ENCODE measurements around the gene SULT1C3. TPM values are rescaled to one million over a fixed set of nuclear protein-coding genes. Genes with fewer than 3 reads are reported as not detected.

Gene SULT1C3
- total RNA-seq, 5 donors from 2014 or later (not counting 1 experiment from before 2014, with no cell fraction given): not detected

GRCh38 chr2:108285616-108286015 is 45.8 kb downstream of the SULT1C3 start:
- Histone ChIP-seq H3K4me1 (ENCODE audit: control insufficient read depth in 1 of 2, extremely low read depth in 1 of 2, insufficient read depth in 2 of 2, low read length in 2 of 2) (no peaks in the 10 kb centered on the region), H3K27me3 (replicated peaks in 1 of 2; ENCODE audit: control insufficient read depth in 2 of 2, extremely low read depth in 1 of 2, insufficient read depth in 2 of 2, low read length in 1 of 2) (peaks cover 0 to 2% of the 10 kb centered on the region in 2 experiments), H3K27ac (ENCODE audit: low read length) (no peak overlapping the region), H3K4me3 (ENCODE audit: control insufficient read depth in 1 of 2, extremely low read depth in 1 of 2, low read length in 1 of 2) (no peak overlapping the region), H3K36me3 (ENCODE audit: control insufficient read depth in 2 of 2, extremely low read depth in 1 of 2, insufficient read depth in 1 of 2, low read length in 1 of 2) (no peaks in the 10 kb centered on the region), H3K9me3 (no peaks in the 10 kb centered on the region)
- CTCF ChIA-PET: no interaction called here
- 79% methylated on average over 3 of the region's 5 CpGs for WGBS (ENCODE audit: insufficient coverage)
- no peak for ATAC-seq (replicated peaks in 1 of 4)
- no peaks in the 10 kb centered on the region for H3K4me1 Mint-ChIP-seq
- POLR2A ChIA-PET: no interaction called here
- no peaks in the 10 kb centered on the region for H3K36me3 Mint-ChIP-seq
- H3K27ac Mint-ChIP-seq: no peak overlapping the region
- peaks cover 7 to 19% of the 10 kb centered on the region in 2 donors for H3K27me3 Mint-ChIP-seq
- DNase-seq: no peak
- no peak overlapping the region for H3K4me3 Mint-ChIP-seq
- peaks cover 2 to 13% (median 6%) of the 10 kb centered on the region in 3 donors for H3K9me3 Mint-ChIP-seq

GRCh38 chr2:108287169-108287568 is 47.4 kb downstream of the SULT1C3 start:
- Mint-ChIP-seq H3K36me3 (no peaks in the 10 kb centered on the region), H3K9me3 (peaks cover 2 to 13% (median 6%) of the 10 kb centered on the region in 3 donors), H3K27me3 (peaks cover 7 to 13% of the 10 kb centered on the region in 2 donors), H3K4me3 (no peak overlapping the region), H3K27ac (no peak overlapping the region), H3K4me1 (no peaks in the 10 kb centered on the region)
- ChIA-PET POLR2A (no interaction called here), CTCF (no interaction called here)
- no peaks in the 10 kb centered on the region for H3K4me1 ChIP-seq (ENCODE audit: control insufficient read depth in 1 of 2, extremely low read depth in 1 of 2, insufficient read depth in 2 of 2, low read length in 2 of 2)
- DNase-seq: no peak
- 90% methylated on average over 2 of the region's 2 CpGs for WGBS (ENCODE audit: insufficient coverage)
- H3K27ac ChIP-seq (ENCODE audit: low read length): no peak overlapping the region
- no peaks in the 10 kb centered on the region for H3K36me3 ChIP-seq (ENCODE audit: control insufficient read depth in 2 of 2, extremely low read depth in 1 of 2, insufficient read depth in 1 of 2, low read length in 1 of 2)
- no peak overlapping the region for H3K4me3 ChIP-seq (ENCODE audit: control insufficient read depth in 1 of 2, extremely low read depth in 1 of 2, low read length in 1 of 2)
- ATAC-seq (replicated peaks in 1 of 4): no peak
- H3K9me3 ChIP-seq: no peaks in the 10 kb centered on the region
- peaks cover 0 to 2% of the 10 kb centered on the region in 2 experiments for H3K27me3 ChIP-seq (replicated peaks in 1 of 2; ENCODE audit: control insufficient read depth in 2 of 2, extremely low read depth in 1 of 2, insufficient read depth in 2 of 2, low read length in 1 of 2)

- Mint-ChIP-seq H3K27ac (no peak within 1 kb of the TSS), H3K4me3 (no peak within 1 kb of the TSS), H3K4me1 (no peaks in the 10 kb centered on the region), H3K27me3 (peaks cover 7 to 13% of the 10 kb centered on the region in 2 donors), H3K36me3 (no peaks in the 10 kb centered on the region), H3K9me3 (peaks cover 0 to 10% (median 6%) of the 10 kb centered on the region in 3 donors)
- ChIA-PET CTCF (no interaction called here), POLR2A (no interaction called here)
- H3K27ac ChIP-seq (ENCODE audit: low read length): no peak within 1 kb of the TSS
- ATAC-seq (replicated peaks in 1 of 4): no peak
- H3K27me3 ChIP-seq (replicated peaks in 1 of 2; ENCODE audit: control insufficient read depth in 2 of 2, extremely low read depth in 1 of 2, insufficient read depth in 2 of 2, low read length in 1 of 2): peaks cover 0 to 2% of the 10 kb centered on the region in 2 experiments
- H3K9me3 ChIP-seq: no peaks in the 10 kb centered on the region
- H3K4me3 ChIP-seq (ENCODE audit: control insufficient read depth in 1 of 2, extremely low read depth in 1 of 2, low read length in 1 of 2): no peak within 1 kb of the TSS
- H3K4me1 ChIP-seq (ENCODE audit: control insufficient read depth in 1 of 2, extremely low read depth in 1 of 2, insufficient read depth in 2 of 2, low read length in 2 of 2): no peaks in the 10 kb centered on the region
- H3K36me3 ChIP-seq (ENCODE audit: control insufficient read depth in 2 of 2, extremely low read depth in 1 of 2, insufficient read depth in 1 of 2, low read length in 1 of 2): no peaks in the 10 kb centered on the region
- 73% methylated on average over 4 of the region's 7 CpGs for WGBS (ENCODE audit: insufficient coverage)
- no peak for DNase-seq
Measured at GRCh38 chr2:108288534-108289106, 48.9 kb downstream of the SULT1C3 start, which contains the start of gene SULT1C2. SULT1C2 (plus strand) TSS chr2:108288895; CDS start chr2:108293668, 4,773 bp downstream.

- Histone ChIP-seq H3K27ac (ENCODE audit: low read length) (no peak overlapping the region), H3K4me3 (ENCODE audit: control insufficient read depth in 1 of 2, extremely low read depth in 1 of 2, low read length in 1 of 2) (no peak overlapping the region), H3K4me1 (ENCODE audit: control insufficient read depth in 1 of 2, extremely low read depth in 1 of 2, insufficient read depth in 2 of 2, low read length in 2 of 2) (no peaks in the 10 kb centered on the region), H3K36me3 (ENCODE audit: control insufficient read depth in 2 of 2, extremely low read depth in 1 of 2, insufficient read depth in 1 of 2, low read length in 1 of 2) (no peaks in the 10 kb centered on the region), H3K27me3 (replicated peaks in 1 of 2; ENCODE audit: control insufficient read depth in 2 of 2, extremely low read depth in 1 of 2, insufficient read depth in 2 of 2, low read length in 1 of 2) (peaks cover 0 to 8% of the 10 kb centered on the region in 2 experiments), H3K9me3 (no peaks in the 10 kb centered on the region)
- no peaks in the 10 kb centered on the region for H3K9me3 Mint-ChIP-seq
- H3K4me1 Mint-ChIP-seq: no peaks in the 10 kb centered on the region
- no peak overlapping the region for H3K4me3 Mint-ChIP-seq
- no peaks in the 10 kb centered on the region for H3K36me3 Mint-ChIP-seq
- no peak overlapping the region for H3K27ac Mint-ChIP-seq
- no peak for ATAC-seq (replicated peaks in 1 of 4)
- 64% methylated on average over 1 of the region's 4 CpGs for WGBS (ENCODE audit: insufficient coverage)
- DNase-seq: no peak
- no peaks in the 10 kb centered on the region for H3K27me3 Mint-ChIP-seq
- POLR2A ChIA-PET: no interaction called here
- CTCF ChIA-PET: no interaction called here
Measured at GRCh38 chr2:108293850-108294249, 54.1 kb downstream of the SULT1C3 start.

GRCh38 chr2:108297436-108298141 is 57.8 kb downstream of the SULT1C3 start:
- DNase-seq (no peak), ATAC-seq (replicated peaks in 1 of 4) (no peak)
- Mint-ChIP-seq H3K27ac (no peak overlapping the region), H3K36me3 (no peaks in the 10 kb centered on the region), H3K9me3 (no peaks in the 10 kb centered on the region), H3K4me3 (no peak overlapping the region), H3K4me1 (no peaks in the 10 kb centered on the region), H3K27me3 (peaks cover 3 to 8% of the 10 kb centered on the region in 2 donors)
- H3K9me3 ChIP-seq: no peaks in the 10 kb centered on the region
- H3K36me3 ChIP-seq (ENCODE audit: control insufficient read depth in 2 of 2, extremely low read depth in 1 of 2, insufficient read depth in 1 of 2, low read length in 1 of 2): no peaks in the 10 kb centered on the region
- ChIA-PET CTCF (no interaction called here), POLR2A (no interaction called here)
- H3K27ac ChIP-seq (ENCODE audit: low read length): no peak overlapping the region
- peaks cover 0 to 8% of the 10 kb centered on the region in 2 experiments for H3K27me3 ChIP-seq (replicated peaks in 1 of 2; ENCODE audit: control insufficient read depth in 2 of 2, extremely low read depth in 1 of 2, insufficient read depth in 2 of 2, low read length in 1 of 2)
- H3K4me1 ChIP-seq (ENCODE audit: control insufficient read depth in 1 of 2, extremely low read depth in 1 of 2, insufficient read depth in 2 of 2, low read length in 2 of 2): no peaks in the 10 kb centered on the region
- H3K4me3 ChIP-seq (ENCODE audit: control insufficient read depth in 1 of 2, extremely low read depth in 1 of 2, low read length in 1 of 2): no peak overlapping the region
- WGBS (ENCODE audit: insufficient coverage): 80% methylated on average over 4 of the region's 9 CpGs

GRCh38 chr2:108301558-108301957 is 61.8 kb downstream of the SULT1C3 start:
- ATAC-seq (replicated peaks in 1 of 4) (no peak), DNase-seq (no peak)
- Histone ChIP-seq H3K27me3 (replicated peaks in 1 of 2; ENCODE audit: control insufficient read depth in 2 of 2, extremely low read depth in 1 of 2, insufficient read depth in 2 of 2, low read length in 1 of 2) (peaks cover 0 to 6% of the 10 kb centered on the region in 2 experiments), H3K36me3 (ENCODE audit: control insufficient read depth in 2 of 2, extremely low read depth in 1 of 2, insufficient read depth in 1 of 2, low read length in 1 of 2) (no peaks in the 10 kb centered on the region), H3K4me1 (ENCODE audit: control insufficient read depth in 1 of 2, extremely low read depth in 1 of 2, insufficient read depth in 2 of 2, low read length in 2 of 2) (no peaks in the 10 kb centered on the region), H3K27ac (ENCODE audit: low read length) (no peak overlapping the region), H3K9me3 (no peaks in the 10 kb centered on the region), H3K4me3 (ENCODE audit: control insufficient read depth in 1 of 2, extremely low read depth in 1 of 2, low read length in 1 of 2) (no peak overlapping the region)
- Mint-ChIP-seq H3K4me3 (no peak overlapping the region), H3K27me3 (peaks cover 3 to 8% of the 10 kb centered on the region in 2 donors), H3K9me3 (no peaks in the 10 kb centered on the region), H3K27ac (no peak overlapping the region), H3K4me1 (peaks cover 0 to 4% (median 0%) of the 10 kb centered on the region in 3 donors), H3K36me3 (no peaks in the 10 kb centered on the region)
- WGBS (ENCODE audit: insufficient coverage): 71% methylated on average over 5 of the region's 7 CpGs
- ChIA-PET CTCF (no interaction called here), POLR2A (no interaction called here)
